Muscle of back (tissue), 11 donors: ENCODE results near the gene SNRPA1. TPM values are rescaled to one million over a fixed set of nuclear protein-coding genes. Genes with fewer than 3 reads are reported as not detected.

Experiments used
- DNase-seq, 3 donors: peaks; one replicate each; pipeline versions ENCODE4 v3.0.0 to v3.0.0-alpha.2; 2013
- polyA plus RNA-seq, 10 donors: library from polyadenylated mRNA; unstranded; fragments of 120-200 nt; gene quantifications; one replicate each; pipeline ENCODE4 v1.2.1, GENCODE V29; 2013; ENCODE audit not compliant: insufficient read length in 10 of 10

Gene SNRPA1
- polyA plus RNA-seq, 10 donors: 31.8 to 56.4 (median 36.4) TPM

GRCh38 chr15:101322016-101322695 is 27.1 kb upstream of the SNRPA1 start:
- no peak for DNase-seq

GRCh38 chr15:101320501-101321052 is 25.5 kb upstream of the SNRPA1 start:
- peak in 2 of 3 donors; percentile 19 to 52 for DNase-seq

GRCh38 chr15:101318839-101319238 is 23.8 kb upstream of the SNRPA1 start:
- no peak for DNase-seq

GRCh38 chr15:101318147-101318819 is 23.2 kb upstream of the SNRPA1 start:
- DNase-seq: no peak

GRCh38 chr15:101317336-101317872 is 22.4 kb upstream of the SNRPA1 start:
- DNase-seq: no peak

- no peak for DNase-seq
These were observed 21.5 kb upstream of the SNRPA1 start for GRCh38 chr15:101316529-101316928.

- DNase-seq: no peak
These were observed 20.7 kb upstream of the SNRPA1 start for GRCh38 chr15:101315736-101316135.

GRCh38 chr15:101314336-101315125 is 19.5 kb upstream of the SNRPA1 start:
- DNase-seq: no peak

GRCh38 chr15:101313041-101313761 is 18.2 kb upstream of the SNRPA1 start:
- DNase-seq: no peak

- no peak for DNase-seq
These were observed 15.5 kb upstream of the SNRPA1 start for GRCh38 chr15:101310508-101310907.

- no peak for DNase-seq
These were observed 15.1 kb upstream of the SNRPA1 start for GRCh38 chr15:101310161-101310480.

- no peak for DNase-seq
These were observed 14.6 kb upstream of the SNRPA1 start for GRCh38 chr15:101309436-101310160.

- no peak for DNase-seq
These were observed 13.8 kb upstream of the SNRPA1 start for GRCh38 chr15:101308604-101309435.

GRCh38 chr15:101307897-101308603 is 13.0 kb upstream of the SNRPA1 start:
- no peak for DNase-seq

- DNase-seq: no peak
These were observed 12.2 kb upstream of the SNRPA1 start for GRCh38 chr15:101307048-101307896.

GRCh38 chr15:101306341-101307047 is 11.4 kb upstream of the SNRPA1 start:
- no peak for DNase-seq

- DNase-seq: no peak
These were observed 10.8 kb upstream of the SNRPA1 start for GRCh38 chr15:101305820-101306255.

GRCh38 chr15:101303408-101303807 is 8.4 kb upstream of the SNRPA1 start:
- no peak for DNase-seq
